Thoracic aorta (tissue), 2 donors: ENCODE measurements around the gene PADI3. TPM values are rescaled to one million over a fixed set of nuclear protein-coding genes. Genes with fewer than 3 reads are reported as not detected.

Experiments used
- ATAC-seq: fragments of 150-250 bp; one replicate; pipeline ENCODE4 v1.8.0; 2017; ENCODE audit warnings: low read depth; ENCODE audit not compliant: insufficient number of reproducible peaks, low FRiP score
- DNase-seq: peaks from one replicate; pipeline ENCODE4 v3.0.0-alpha.2; 2020; ENCODE audit warnings: low spot score
- H3K27ac ChIP-seq, 2 donors: fragments of 200-600 bp; sonication (generic); 1 replicate in 1 of 2; 2 replicates in 1 of 2; pipeline ENCODE4 v1.5.1; 2016; ENCODE audit warnings: mild to moderate bottlenecking in 2 of 2, moderate library complexity in 2 of 2
- H3K27me3 ChIP-seq: fragments of 200-600 bp; sonication (generic); replicated peaks from 2 replicates; pipeline ENCODE4 v1.6.0; 2016; ENCODE audit warnings: mild to moderate bottlenecking; ENCODE audit not compliant: insufficient read depth
- H3K36me3 ChIP-seq: fragments of 200-600 bp; sonication (generic); one replicate; pipeline ENCODE4 v1.5.1; 2016
- H3K4me1 ChIP-seq, 2 donors: fragments of 200-600 bp; sonication (generic); 1 replicate in 1 of 2; 2 replicates in 1 of 2; pipeline versions ENCODE4 v1.5.1 to v1.6.0; 2016; ENCODE audit warnings: low read depth in 2 of 2, mild to moderate bottlenecking in 1 of 2; ENCODE audit not compliant: control insufficient read depth in 1 of 2
- H3K4me3 ChIP-seq: fragments of 200-600 bp; sonication (generic); 2 replicates; pipeline ENCODE4 v1.5.1; 2016; ENCODE audit warnings: mild to moderate bottlenecking
- H3K9me3 ChIP-seq: fragments of 200-600 bp; sonication (generic); 2 replicates; pipeline ENCODE4 v1.5.1; 2016
- total RNA-seq, 2 donors: library from RNA; depleted of rRNA; stranded (reverse); fragments of >200 nt; gene quantifications; one replicate each; pipeline versions ENCODE4 v1.1.0 to v1.2.3, GENCODE V29; 2016
- TF ChIP-seq, protein P1 (sequence below): fragments of 200-600 bp; sonication (generic); IDR thresholded peaks from one replicate; pipeline ENCODE4 v1.5.1; 2019; ENCODE audit warnings: antibody characterized with exemption

The PADI3 gene
- total RNA-seq, 2 donors from 2014 or later, result not detected

DNA sequence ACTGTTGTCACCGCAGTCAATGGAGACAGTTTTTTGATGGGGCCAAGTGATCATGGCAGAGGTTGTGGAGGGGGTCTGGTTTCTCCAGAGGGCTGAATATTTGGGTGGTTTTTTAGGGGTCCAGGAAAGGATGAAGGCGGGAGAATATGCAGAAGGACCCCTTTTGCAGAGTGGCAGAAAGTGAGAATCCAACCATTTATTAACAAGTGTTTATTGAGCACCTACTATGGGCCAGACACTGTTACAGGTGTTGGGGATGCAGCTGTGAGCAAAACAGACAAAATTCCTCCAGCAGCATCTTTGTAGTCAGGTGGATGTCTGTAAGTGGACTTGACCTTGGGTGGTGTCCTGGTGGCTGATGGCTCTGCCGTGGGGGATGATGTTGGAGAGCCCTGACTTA lies 28.6 kb upstream of the PADI3 start:
- Histone ChIP-seq H3K4me1 (no peaks in the 10 kb centered on the region), H3K9me3 (no peaks in the 10 kb centered on the region), H3K27me3 (no peaks in the 10 kb centered on the region), H3K36me3 (no peaks in the 10 kb centered on the region), H3K4me3 (no peak overlapping the region), H3K27ac (no peak overlapping the region)
- no peak for ATAC-seq
- TF ChIP-seq, protein P1, sequence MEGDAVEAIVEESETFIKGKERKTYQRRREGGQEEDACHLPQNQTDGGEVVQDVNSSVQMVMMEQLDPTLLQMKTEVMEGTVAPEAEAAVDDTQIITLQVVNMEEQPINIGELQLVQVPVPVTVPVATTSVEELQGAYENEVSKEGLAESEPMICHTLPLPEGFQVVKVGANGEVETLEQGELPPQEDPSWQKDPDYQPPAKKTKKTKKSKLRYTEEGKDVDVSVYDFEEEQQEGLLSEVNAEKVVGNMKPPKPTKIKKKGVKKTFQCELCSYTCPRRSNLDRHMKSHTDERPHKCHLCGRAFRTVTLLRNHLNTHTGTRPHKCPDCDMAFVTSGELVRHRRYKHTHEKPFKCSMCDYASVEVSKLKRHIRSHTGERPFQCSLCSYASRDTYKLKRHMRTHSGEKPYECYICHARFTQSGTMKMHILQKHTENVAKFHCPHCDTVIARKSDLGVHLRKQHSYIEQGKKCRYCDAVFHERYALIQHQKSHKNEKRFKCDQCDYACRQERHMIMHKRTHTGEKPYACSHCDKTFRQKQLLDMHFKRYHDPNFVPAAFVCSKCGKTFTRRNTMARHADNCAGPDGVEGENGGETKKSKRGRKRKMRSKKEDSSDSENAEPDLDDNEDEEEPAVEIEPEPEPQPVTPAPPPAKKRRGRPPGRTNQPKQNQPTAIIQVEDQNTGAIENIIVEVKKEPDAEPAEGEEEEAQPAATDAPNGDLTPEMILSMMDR, result no peak
- no peak for DNase-seq

DNA sequence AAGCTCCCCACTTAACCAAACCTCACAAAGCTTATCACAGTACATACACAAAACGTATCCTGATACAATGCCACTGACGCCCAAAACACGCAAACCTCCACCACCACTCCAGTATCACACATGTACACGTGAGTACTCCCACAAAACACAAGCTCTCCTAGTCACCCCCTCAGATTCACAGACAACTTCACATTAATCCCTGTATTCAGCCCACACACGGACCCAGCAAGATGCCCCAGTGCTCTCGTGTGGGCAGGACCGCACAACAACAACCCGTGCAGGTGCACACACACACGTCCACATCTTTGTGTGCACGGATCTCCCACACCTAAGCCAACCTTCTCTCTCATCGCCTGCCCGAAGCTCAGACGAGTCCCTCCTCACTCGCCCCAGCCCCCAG lies 26.3 kb upstream of the PADI3 start:
- no peak for ATAC-seq
- H3K27me3 ChIP-seq, result no peaks in the 10 kb centered on the region

DNA sequence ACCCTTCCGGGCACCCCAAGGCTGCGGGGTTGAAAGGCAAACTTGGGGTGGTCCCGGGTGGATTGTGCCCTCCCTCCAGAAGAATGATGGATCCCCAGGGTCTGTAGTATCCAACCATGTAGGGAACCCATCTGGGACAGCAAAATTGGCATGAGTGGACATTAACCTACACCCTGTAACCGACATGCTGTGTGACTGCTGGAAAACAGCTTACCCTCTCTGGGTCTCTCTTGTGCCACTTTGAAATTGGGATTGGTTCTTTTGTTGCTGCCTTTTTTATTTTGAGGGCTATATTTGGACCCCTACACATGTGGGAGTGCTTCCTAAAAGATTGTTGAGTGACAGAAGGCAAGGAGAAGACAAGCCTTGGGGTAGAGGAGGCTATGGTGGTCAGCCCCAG lies 24.5 kb upstream of the PADI3 start:
- H3K4me1 ChIP-seq, result no peaks in the 10 kb centered on the region
- no peaks in the 10 kb centered on the region for H3K36me3 ChIP-seq
- DNase-seq (no peak), ATAC-seq (no peak)
- H3K4me3 ChIP-seq, result no peak overlapping the region
- H3K27me3 ChIP-seq, result no peaks in the 10 kb centered on the region
- TF ChIP-seq, protein P1, result no peak
- no peak overlapping the region for H3K27ac ChIP-seq
- H3K9me3 ChIP-seq, result no peaks in the 10 kb centered on the region

More for the DNA sequence above, 26.3 kb upstream of the PADI3 start:
- no peaks in the 10 kb centered on the region for H3K36me3 ChIP-seq
- TF ChIP-seq, protein P1, result no peak
- no peaks in the 10 kb centered on the region for H3K4me1 ChIP-seq
- H3K9me3 ChIP-seq, result no peaks in the 10 kb centered on the region
- DNase-seq, result no peak
- H3K27ac ChIP-seq, result no peak overlapping the region
- no peak overlapping the region for H3K4me3 ChIP-seq

DNA sequence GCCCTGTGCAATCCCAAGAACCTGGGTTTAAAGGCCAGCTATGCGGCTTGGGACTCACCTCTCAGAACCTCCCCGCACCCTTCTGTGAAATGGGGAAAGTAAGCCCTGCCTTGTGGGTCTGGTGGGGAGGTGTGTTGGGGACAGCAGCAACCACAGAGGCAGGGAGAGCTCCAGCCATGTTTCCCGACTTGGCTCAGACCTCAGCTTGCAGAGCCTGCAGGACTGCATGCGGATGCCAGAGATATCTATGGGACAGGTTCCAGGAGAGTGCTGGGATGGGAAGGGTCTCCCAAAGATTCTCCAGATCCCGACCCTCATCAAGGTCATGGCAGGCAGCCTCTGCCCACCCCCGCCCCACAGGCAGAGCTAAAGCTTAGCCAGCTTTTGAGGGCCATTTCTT lies 23.8 kb upstream of the PADI3 start:
- ATAC-seq (no peak), DNase-seq (no peak)
- TF ChIP-seq, protein P1, result no peak
- Histone ChIP-seq H3K36me3 (no peaks in the 10 kb centered on the region), H3K4me1 (no peaks in the 10 kb centered on the region), H3K27me3 (no peaks in the 10 kb centered on the region), H3K27ac (no peak overlapping the region), H3K9me3 (no peaks in the 10 kb centered on the region), H3K4me3 (no peak overlapping the region)

DNA sequence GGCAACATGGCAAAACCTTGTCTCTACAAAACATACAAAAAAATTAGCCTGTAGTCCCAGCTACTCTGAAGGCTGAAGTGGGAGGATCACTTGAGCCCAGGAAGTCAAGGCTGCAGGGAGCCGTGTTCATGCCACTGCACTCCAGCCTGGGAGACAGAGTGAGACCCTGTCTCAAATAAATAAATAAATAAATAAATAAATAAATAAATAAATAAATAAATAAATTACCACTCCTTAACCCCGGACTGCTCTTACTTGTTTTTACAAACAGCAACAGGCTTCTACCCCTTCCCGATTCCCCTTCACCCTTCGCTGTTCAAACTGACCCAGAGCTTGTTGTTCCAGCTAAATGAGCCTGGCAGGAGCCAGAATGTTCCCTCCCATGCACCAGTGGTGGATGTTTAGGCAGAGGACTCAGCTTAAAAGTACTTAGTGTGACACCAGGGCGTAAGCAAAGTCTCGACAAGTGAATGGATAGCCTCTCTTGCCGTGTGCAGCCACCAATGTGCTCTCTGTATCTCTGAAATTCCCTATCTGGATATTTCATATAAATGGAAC lies 21.5 kb upstream of the PADI3 start:
- no peaks in the 10 kb centered on the region for H3K9me3 ChIP-seq

More for the DNA sequence above, 21.5 kb upstream of the PADI3 start:
- no peak overlapping the region for H3K27ac ChIP-seq
- no peak for ATAC-seq
- H3K4me1 ChIP-seq, result no peaks in the 10 kb centered on the region
- no peak for DNase-seq
- TF ChIP-seq, protein P1, result no peak
- H3K4me3 ChIP-seq, result no peak overlapping the region
- no peaks in the 10 kb centered on the region for H3K36me3 ChIP-seq
- no peaks in the 10 kb centered on the region for H3K27me3 ChIP-seq
